Glomerular endothelial cell (primary cell): ENCODE measurements around the gene TRIM54. TPM values are rescaled to one million over a fixed set of nuclear protein-coding genes. Genes with fewer than 3 reads are reported as not detected.
A peak's percentile ranks its signal among the peaks of the same experiment; 100 is the strongest.
"Not testable (repeated sequence)": the region's sequence is repeated elsewhere in the genome, so short reads cannot be mapped to it uniquely, and the experiment has no call there.

ENCODE experiments used
- DNase-seq: peaks from one replicate; pipeline ENCODE4 v3.0.0-alpha.2; 2011; ENCODE audit warnings: low read depth, low spot score; ENCODE audit errors: extremely low read depth
- total RNA-seq: library from RNA; depleted of rRNA; stranded (reverse); fragments of >200 nt; gene quantifications from 2 replicates; pipeline ENCODE4 v1.2.3, GENCODE V29; 2015

The TRIM54 gene
- total RNA-seq, 1 donor from 2014 or later = 0.12 TPM

DNA sequence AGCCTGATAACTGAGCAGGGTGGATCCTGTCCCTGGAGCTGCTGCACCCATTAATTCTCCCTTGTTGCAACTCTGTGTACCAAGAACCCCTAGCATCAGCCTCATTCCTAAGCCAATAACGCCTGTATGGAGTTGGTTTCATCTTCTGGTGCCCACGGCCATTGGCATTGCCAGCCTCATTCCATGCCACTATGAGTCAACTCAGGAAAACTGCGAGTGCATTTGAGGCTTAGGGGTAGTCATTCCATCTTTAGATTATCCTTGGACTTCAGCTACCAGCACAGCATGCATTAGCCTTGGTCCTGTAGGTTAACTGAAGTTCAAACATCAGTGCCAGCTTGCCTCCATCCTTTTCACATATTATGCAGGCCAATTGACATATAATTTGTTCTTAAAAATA lies 1.4 kb upstream of the TRIM54 start:
- no peak for DNase-seq

- DNase-seq = no peak
These were observed 787 bp upstream of the TRIM54 start for GRCh38 chr2:27281442-27281841.

GRCh38 chr2:27282892-27283291 lies 663 bp downstream of the TRIM54 start:
- no peak for DNase-seq

- DNase-seq = no peak
These were observed 2.8 kb downstream of the TRIM54 start for GRCh38 chr2:27284996-27285395.

- no peak for DNase-seq
These were observed 3.3 kb downstream of the TRIM54 start for GRCh38 chr2:27285481-27285880.

DNA sequence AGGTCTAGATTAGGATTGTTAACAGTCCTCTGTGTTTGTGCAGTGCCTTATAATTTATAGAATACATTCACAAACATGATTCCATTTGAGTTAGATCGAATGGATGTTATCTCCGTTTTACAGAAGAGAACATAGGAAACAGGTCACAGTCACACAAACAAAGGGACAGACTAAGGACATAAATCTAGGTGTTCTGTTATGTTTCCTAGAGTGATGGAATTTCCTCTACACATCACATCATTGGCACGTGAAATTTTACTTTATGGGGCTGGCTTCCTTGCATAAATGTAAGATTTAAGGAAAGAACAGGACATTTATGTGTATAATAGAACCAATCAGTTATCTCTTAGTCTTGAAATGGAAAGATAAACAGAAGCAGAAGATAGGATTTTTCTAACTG lies 6.4 kb downstream of the TRIM54 start:
- DNase-seq = peak; percentile 81

- DNase-seq = no peak
These were observed 8.3 kb downstream of the TRIM54 start for GRCh38 chr2:27290549-27290948.

DNA sequence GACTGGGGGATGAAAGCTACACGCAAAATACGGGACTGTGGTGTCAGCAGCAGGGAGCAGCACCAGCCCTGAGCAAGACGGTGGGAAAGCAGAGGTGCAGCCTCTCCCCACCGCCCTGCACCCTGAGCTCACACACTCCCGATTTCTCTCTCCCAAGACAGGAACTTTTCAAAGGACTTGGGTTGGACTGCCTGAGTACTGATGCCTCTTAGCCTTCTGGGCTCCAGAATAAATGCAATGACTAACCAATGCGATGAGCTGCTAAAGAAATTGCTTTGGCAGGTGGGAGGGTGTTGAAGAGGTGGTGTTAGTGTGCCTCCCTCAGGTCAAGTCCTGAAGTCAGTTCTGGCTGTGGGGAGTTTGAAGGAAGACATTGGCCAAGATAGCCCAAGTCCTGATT lies 9.6 kb downstream of the TRIM54 start:
- no peak for DNase-seq

DNA sequence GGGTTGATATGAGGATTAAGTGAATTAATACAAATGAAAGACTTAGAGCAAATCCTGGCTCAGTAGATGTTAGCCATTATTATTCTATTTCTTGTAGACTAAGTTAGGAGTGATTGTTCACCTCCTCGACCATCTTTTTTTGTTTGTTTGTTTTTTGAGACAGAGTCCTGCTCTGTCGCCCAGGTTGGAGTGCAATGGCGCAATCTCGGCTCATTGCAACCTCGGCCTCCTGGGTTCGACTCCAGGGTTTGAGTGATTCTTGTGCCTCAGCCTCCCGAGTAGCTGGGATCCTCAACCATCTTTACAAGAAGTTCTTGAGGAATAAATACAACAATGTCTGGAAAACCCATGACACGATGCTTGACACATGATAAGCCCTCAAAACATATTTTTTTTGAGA lies 12.7 kb downstream of the TRIM54 start:
- DNase-seq = no peak

GRCh38 chr2:27296481-27296880 lies 14.3 kb downstream of the TRIM54 start:
- no peak for DNase-seq

DNA sequence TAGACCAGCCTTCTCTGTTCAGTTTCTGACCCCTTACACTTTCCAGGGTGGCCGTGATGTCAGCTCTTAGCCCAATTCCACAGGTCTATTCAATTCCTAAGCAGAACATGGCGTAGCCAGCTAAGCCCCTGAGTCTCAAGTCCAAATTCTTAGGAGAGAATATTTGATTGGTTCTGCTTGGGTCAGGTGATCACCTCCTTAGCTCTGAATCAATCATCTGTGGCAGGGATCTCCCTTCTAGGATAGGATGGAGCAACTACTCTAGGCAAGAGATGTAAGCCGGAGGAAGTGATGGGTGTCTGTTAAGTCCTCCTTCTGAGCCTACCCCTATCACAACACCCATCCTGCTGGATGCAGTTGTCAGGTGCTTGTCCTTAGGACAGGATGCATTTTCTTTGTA lies 15.0 kb downstream of the TRIM54 start:
- DNase-seq = no peak

DNA sequence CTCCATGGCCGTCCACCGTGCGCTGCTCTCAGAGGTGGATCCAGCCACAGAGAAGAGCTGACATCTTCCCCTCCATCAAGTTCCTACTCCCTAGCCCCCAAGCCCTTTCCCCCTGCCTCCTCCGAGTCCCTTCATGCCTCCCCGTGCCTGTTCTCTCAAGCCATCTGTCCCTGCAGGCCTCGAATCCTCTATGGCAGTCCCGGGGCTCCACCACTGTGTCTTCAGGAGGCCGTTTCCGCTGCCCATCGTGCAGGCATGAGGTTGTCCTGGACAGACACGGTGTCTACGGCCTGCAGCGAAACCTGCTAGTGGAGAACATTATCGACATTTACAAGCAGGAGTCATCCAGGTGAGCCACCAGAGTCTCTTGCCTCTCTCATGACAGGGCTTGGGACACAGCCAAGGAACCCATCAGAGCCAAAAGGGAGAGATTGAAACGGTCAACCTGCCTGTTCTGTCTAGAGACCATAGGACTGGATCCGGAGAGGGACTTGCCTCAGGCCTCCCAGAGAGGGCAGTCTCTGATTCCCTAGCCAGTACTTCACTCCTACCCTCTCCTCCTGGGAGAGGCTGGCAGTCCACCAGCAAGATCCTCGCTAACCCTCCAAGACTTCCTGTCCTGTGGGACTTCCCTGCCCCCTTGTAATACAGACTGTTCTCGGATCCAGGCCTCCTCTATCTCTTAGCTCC lies 16.3 kb downstream of the TRIM54 start:
- DNase-seq = no peak

- DNase-seq = not testable (repeated sequence)
These were observed 18.4 kb downstream of the TRIM54 start for GRCh38 chr2:27300606-27301005.

DNA sequence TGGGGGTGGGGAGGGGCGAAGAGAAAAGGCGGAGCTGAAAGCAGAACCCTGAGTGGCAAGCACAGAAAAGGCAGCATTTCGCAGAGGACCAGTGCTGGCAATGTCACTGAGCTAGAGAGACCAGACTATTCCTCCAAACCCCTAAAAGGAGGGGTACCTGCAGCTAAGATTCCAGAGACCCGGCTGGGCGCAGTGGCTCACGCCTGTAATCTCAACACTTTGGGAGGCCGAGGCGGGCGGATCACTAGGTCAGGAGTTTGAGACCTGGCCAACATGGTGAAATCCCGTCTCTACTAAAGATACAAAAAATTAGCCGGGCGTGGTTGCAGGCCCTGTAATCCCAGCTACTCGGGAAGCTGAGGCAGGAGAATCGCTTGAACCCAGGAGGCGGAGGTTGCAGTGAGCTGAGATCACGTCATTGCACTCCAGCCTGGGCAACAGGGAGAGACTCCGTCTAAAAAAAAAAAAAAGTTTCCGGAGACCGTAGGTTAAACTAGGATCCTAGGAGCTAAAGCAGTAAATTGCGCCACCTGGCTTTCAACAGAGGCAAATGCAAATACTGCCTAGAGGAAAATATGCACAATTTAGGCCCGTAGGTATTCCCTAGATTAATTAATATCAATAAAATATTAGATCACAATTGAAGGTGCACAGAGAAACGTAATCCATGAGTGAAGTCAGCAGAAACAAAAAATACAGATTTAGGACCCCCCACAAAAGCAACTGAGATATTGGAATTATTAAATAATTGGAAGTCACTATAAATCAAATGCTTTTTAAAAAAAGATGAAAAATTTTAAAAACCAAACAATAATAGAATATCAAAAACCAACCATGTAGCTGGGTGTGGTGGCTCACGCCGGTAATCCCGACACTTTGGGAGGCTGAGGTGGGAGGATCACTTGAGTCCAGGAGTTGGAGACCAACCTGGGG lies 21.1 kb downstream of the TRIM54 start:
- DNase-seq = no peak

DNA sequence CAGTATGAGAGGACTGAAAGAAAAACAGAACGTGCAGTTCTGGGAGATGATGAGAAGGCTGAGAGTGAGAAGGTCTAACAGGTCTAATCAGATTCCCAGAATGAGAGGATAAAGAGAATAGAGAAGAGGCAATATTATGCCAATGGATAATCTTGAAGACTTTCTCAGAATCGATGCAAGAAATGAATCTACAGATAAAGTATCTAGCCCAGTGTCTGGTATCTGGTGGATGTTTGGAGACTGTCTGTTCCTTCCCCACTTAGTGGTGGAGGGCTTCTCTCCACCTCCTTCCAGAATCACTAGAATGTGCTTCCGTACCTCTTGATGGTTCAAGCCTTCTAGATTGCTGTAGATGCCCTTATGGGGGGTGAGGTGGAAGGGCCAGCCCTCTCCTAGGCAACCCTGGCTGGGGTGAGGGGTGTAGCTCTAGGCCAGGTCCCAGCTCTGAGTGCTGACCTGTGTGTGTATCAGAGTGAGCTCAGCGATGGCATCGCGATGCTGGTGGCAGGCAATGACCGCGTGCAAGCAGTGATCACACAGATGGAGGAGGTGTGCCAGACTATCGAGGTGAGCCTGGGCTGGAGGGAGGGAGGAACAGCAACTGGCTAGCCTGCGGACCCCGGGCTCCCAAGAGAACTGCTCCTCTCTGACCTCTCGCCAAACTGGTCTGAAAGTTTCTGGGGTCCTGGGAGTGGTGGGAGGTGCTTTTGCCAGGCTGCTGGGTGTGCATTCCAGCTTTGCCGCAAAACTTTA lies 22.4 kb downstream of the TRIM54 start:
- DNase-seq = no peak

DNA sequence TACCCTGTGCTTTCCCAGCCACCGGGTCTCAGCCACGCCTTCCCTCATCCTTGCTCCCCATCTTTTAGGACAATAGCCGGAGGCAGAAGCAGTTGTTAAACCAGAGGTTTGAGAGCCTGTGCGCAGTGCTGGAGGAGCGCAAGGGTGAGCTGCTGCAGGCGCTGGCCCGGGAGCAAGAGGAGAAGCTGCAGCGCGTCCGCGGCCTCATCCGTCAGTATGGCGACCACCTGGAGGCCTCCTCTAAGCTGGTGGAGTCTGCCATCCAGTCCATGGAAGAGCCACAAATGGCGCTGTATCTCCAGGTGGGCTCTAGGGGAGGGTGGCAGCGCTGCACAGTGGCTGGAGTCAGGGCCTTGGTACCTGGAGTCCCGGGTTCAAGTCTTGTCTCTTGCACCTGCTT lies 23.3 kb downstream of the TRIM54 start:
- no peak for DNase-seq

DNA sequence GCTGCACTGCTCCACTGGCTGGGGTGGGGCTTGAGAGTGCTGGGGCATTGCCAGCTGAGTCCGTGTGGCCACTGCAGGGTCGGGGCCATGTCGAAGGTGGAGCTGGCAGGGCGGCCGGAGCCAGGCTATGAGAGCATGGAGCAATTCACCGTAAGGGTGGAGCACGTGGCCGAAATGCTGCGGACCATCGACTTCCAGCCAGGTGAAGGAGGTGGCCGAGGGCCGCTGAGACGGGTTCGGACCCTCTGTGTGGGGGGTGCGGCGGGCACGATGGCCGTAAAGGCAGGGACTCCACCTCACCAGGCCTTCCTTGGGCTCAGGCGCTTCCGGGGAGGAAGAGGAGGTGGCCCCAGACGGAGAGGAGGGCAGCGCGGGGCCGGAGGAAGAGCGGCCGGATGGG lies 23.9 kb downstream of the TRIM54 start:
- no peak for DNase-seq

DNA sequence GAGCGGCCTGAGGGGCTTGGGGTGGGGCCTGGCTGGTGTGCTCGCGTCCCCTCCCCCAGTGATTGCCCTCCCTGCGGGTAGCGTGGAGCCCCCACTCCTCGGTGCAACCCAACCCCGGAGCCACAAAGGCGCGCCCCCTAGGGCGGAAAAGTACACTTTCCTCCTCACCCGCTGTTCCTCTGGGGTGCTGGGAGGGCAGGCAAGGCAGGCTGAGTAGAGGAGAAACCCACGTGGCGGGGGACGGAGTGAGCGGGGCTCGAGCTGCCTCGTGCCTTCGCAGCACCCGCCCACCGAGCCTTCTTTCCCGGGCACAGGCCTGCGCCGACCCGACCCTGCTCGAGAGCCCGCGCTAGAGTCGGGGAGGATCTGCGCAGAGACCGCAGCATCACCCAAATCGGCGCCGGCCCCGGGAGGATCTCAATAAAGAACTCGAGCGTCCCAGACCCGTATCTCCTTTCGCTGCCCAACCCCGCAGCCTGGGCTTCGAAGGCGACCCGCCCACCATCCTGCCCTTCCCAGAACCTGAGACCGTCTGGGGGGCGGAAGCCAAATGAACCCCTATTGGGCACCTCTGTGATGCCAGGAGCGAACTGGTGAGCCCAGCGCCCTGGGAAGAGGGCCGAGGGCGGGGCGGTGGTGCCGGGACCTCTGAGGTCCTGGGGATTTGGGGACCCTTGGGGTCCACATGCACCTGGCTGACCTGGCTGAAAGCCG lies 24.5 kb downstream of the TRIM54 start:
- no peak for DNase-seq

DNA sequence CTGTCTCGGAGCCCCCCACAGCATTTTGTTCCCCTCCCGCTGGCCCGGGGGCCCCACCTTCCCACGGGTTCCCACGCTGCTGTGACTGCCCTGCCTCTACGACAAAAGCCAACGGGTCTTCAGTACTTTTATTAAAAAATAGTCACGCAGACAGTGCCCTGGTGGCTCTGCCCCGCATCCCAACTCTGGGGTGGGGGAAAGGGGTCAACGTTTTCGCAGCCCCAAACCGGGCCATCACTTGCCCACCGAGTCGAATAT lies 25.0 kb downstream of the TRIM54 start:
- no peak for DNase-seq

- no peak for DNase-seq
These were observed 25.5 kb downstream of the TRIM54 start for GRCh38 chr2:27307545-27308358.
